NCI-H345 treated with DMSO at 0.1 percent for 48 hours (cell line): ENCODE results near the gene SETD7.

Experiments used
- DNase-seq: peaks from one replicate; lab custom pipeline; 2025; ENCODE audit not compliant: unreplicated experiment; lab: John Stamatoyannopoulos, UW

The SETD7 gene

DNA sequence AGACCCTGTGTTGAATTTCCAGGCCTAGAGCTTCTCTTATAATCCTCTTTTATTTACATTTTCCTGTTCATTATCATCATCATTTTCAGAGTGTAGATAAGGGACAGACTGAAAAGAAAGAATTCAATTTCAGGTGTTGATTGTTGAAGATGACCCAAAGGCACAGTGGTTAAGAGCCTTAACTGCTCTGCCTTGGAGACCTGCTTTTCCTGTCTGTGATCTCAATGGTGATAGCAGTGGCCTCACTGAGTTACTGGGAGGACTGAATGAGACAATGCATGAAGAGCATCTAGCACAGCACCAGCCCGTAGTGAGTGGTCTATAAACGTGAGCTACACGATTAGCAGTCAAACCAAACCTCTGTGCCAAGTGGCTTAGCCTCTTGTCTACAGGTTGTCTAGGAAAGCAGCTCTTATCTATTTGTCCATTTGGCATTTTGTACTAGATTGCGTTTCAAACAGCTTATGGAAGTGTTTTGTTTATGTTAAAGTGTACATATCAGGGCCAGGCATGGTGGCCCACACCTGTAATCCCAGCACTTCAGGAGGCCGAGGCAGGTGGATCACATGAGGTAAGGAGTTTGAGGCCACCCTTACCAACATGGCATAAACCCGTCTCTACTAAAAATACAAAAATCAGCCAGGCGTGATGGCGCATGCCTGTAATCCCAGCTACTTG is 41.5 kb downstream of the SETD7 start:
- no peak for DNase-seq

DNA sequence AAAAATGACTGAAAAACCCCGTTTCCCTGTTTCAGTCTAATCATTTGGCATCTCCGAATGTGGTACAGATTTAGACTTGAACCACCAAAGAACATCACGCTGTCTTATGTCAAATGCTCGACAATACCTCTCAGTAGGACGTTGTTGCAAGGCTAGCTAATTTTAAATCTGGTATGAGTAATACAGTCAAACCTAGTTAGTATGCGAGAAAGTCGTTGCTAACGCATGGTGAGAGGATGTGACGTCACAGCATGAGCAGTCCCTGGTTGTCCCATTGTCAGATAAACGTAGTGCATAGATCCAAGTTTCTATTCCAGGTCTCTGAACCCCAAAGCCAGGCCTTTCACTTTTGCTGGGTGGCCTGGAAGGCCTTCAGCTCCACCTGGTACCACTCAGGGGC is 44.7 kb downstream of the SETD7 start:
- DNase-seq = no peak

GRCh38 chr4:139509727-139510410 is 46.1 kb downstream of the SETD7 start:
- DNase-seq = no peak

GRCh38 chr4:139508581-139509237 is 47.3 kb downstream of the SETD7 start:
- DNase-seq = no peak

GRCh38 chr4:139506774-139507173 is 49.2 kb downstream of the SETD7 start:
- DNase-seq = no peak

DNA sequence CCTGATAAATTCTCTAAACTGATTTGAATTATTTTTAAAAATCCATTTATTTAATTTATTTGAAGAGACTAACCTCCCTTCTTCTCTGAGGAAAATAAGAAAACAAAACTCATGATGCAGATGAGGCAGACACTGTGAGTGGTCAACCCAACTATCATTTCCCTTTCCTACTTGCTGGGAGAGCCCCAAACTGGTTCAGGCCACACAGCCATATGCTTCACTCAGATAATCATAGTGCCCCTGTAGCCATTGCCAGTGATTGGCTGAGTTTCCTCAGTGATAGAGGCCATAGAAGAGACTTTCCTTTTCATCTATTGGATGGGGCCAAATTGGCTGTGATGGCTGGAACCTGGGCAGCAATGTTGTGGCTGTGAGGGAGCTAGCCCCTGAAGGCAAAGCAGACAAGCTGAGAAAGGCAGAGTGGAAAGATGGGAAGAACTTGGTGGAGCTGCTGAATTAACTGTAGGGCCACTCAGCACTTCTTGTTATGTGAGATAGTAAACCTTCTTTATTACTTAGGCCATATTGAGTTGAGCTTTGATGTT is 52.3 kb downstream of the SETD7 start:
- DNase-seq = no peak

DNA sequence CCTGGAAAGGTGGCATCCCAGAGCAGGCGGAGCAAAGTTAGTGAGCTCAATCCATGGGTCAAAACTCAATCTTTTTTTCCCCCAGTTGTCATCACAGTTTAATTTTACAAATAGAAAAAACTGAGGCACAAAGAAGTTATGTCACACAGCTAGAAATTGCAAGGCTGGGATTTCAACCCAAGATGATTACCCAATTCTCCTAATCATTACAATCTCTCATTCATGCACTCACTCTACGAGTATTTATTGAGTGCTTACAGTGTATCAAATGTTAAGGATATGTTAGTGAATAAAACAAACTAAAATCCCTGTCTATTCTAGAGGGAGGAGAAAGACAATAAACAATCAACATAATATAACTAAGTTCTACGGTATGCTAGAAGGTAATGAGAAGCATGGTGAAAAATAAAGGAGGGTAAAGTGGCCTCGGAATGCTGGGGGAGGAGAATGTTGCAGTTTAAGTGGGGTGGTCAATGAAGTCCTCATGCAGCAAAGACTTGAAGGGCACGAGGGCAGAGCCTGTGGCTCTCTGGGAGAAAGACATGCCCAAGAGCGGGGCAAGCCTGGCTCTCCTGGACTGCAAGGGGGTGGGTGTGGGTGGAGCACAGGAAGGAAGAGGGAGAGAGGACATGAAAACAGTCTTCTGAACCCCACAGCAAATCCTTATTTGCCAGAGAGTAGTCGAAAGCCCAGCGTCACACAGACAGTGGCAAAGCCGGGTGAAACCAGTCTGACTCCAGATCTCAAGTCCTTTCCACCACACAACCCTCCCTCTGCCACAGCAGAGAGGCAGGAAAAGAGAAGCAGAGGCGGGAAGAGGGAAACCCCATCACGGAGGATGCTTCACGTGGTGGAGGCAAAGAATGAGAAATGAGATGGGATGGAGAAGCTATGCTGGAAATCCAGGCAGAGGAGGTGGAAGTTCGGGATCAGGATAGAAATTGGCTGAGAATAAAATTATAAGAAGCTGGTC is 53.8 kb downstream of the SETD7 start:
- DNase-seq = no peak

DNA sequence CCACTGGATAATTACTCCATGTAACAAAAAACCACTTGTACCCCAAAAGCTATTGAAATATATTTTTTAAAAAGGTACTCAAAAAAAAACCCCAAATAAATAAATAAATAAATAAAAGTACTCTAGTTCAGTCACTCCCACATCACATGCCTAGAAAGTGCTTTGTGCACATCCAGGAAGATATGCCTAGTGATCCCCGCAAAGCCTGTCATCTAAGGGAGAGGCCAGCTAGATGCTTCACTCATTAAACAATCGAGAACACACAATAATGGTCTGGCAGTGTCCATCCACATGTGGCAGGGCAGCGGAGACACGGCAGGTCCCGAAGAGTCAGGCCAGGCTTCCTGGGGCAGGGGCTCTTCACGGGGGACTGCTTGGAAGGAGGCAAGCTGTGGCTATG is 54.5 kb downstream of the SETD7 start:
- no peak for DNase-seq

DNA sequence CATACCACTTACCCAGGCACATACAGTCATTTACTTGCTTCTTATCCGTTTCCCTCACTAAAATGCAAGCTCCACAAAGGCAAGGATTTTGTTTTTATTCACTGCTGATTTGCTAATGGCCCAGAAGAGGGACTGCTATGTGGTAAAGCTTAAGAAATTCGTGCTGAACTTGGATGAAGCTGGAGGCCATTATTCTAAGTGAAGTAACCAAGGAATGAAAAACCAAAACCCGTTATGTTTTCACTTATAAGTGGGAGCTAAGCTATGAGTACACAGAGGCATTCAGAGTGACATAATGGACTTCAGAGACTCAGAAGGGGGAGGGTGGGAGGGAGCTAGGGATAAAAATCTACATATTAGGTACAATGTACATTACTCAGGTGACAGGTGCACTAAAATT is 54.9 kb downstream of the SETD7 start:
- no peak for DNase-seq

- no peak for DNase-seq
Observed at GRCh38 chr4:139499186-139499585, 56.8 kb downstream of the SETD7 start.

DNA sequence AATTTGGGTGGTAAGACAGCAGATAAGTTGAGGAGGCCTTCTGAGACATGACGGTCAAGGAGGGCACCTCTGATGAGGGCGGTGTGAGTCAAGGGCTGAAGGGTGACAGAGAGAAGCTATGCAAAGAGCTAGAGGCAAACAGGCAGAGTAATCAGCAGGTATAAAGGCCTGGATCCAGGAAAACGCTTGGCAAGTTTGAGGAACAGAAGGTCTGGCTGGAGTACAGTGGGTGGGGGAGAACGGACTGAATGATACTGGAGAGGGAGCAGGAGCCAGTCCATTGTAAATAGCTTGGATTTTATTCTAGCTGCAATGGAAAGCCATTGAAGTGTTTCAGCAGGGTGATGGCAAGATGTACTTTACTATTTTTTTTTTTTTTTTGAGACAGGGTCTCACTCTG is 62.8 kb downstream of the SETD7 start:
- DNase-seq = no peak

- DNase-seq = no peak
Observed at GRCh38 chr4:139492429-139492828, 63.6 kb downstream of the SETD7 start.

DNA sequence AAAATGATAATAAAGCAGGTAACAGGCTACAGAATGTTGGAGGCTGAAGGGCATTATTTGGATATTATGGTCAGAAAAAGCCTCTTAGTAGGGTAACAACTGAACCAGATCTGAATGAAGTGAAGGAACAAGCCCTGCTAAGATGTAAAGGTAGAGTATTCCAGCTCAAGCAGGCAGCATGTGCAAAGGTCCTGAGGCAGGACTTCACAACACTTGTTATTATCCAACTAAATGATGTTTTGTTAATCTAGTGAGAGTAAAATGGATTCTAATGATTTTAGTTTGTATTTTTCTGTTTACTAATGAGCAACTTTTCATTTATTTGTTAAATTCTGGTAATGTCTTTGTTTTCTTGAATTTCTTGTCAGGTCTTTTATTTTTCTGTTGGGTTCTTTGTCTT is 66.4 kb downstream of the SETD7 start:
- no peak for DNase-seq

DNA sequence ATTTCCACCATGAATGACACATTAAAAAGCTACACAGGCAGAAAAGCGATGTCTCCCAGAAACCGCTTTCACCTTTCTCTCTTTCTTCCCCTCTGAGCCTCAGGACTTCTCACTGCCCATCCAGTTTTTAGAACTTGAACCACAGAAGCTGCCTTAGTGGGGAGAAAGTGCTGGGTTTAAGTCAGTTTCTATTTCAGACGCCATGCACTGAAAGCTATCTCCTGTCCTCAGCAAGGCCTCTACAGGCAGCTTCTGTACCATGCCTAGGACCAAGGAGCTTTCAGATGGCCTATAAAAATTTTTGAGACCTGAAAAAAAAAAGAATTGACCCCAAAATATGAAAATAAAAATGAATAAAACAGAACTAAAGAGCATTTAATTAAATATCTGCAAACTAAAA is 67.6 kb downstream of the SETD7 start:
- no peak for DNase-seq

- DNase-seq = no peak
Observed at GRCh38 chr4:139484783-139485311, 71.2 kb downstream of the SETD7 start.

DNA sequence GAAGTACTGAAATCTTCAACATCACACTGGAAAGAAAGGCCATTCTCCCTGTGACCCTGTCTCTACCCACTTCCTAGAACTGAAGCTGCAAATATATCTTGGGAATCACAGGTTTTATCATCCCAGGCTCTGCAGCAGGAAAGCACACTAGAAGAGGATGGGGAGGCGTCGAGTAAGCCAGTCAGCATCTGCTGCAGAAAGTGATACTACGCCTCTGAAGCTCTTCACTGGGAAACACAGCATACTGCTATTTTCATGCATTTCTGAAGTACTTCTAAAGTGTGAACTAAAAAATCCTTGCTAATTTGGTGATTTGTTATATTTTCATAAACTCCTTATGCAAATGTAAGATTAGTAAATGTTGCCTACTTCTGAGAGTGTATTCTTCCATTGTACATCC is 73.0 kb downstream of the SETD7 start:
- no peak for DNase-seq

DNA sequence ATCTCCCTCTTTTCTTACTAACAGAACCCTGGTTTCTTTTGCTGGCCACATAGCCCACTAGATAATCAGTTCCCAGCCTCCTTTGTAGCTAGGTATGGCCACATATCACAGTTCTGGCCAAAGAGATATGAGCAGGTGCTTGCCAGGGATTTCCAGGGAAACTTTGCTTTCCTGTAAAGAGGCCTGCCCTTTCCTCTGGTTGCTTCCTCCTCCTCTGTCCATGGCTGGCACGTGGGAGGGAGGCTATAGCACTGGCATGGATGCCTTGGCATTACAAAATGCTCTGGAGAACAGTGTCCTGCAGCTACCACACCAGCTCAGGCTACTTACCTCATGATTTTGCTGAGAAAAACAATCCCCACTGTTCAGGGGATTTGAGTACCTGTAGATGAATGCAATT is 74.6 kb downstream of the SETD7 start:
- no peak for DNase-seq

GRCh38 chr4:139476363-139476762 is 79.7 kb downstream of the SETD7 start:
- no peak for DNase-seq

- no peak for DNase-seq
Observed at GRCh38 chr4:139472852-139473251, 83.2 kb downstream of the SETD7 start.

DNA sequence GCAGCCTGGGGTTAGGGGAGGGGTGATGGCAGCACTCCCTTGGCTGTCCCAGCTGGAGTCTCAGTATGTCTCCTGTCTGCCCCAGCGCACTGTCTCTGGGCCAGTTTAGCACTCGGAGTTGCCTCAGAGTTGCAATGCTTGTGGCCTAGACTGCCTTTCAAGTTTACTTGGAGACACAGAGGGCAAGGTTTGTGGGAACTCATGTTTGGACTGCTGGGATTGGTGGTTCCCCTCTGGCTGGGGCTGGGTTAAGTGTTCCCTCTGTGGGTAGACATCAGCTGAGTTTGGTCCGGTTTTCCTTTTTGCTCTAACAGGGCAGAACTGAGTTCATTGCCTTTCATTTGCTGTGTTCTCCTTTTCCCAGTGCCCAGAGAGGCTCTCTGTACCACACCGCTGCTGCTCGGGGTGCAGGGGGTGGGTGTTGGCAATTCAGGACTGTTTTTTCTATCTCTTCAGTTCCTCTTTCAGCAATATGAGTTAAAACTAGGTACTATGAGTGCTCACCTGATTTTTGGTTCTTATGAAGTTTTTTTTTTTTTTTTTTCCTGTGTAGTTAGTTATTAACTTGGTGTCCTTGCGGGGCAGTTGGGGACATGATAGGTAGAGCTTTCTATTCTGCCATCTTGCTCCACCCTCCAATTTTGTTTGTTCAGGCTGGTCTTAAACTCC is 84.9 kb downstream of the SETD7 start:
- no peak for DNase-seq
